WTC11 (cell line): ENCODE measurements around the gene SLC6A4. TPM values are rescaled to one million over a fixed set of nuclear protein-coding genes. Genes with fewer than 3 reads are reported as not detected.

ENCODE experiments used
- ATAC-seq: fragments of 200-7000 bp; cut with Tn5 transposase; 2 replicates; pipeline ENCODE4 v1.10.0; 2021; ENCODE audit warnings: mild to moderate bottlenecking, moderate library complexity
- CTCF ChIA-PET: fragments of 300-600 bp; sonication (Branson Sonifier 250); formaldehyde crosslinking; loops from one replicate; lab custom pipeline; 2021; ENCODE audit warnings: antibody characterized with exemption; lab: Charles Lee
- POLR2A ChIA-PET: fragments of 350-600 bp; sonication (Branson Sonifier 250); formaldehyde crosslinking; loops from one replicate; lab custom pipeline; 2021; ENCODE audit warnings: antibody characterized with exemption; lab: Charles Lee
- DNase-seq: peaks from one replicate; pipeline ENCODE4 v3.0.0; 2021; ENCODE audit warnings: low spot score
- H3K27ac Mint-ChIP-seq: 2 replicates; pipeline ENCODE4 v1.8.0; 2021; ENCODE audit warnings: mixed read lengths
- H3K27me3 Mint-ChIP-seq: 2 replicates; pipeline ENCODE4 v1.8.0; 2021; ENCODE audit warnings: low read depth, mild to moderate bottlenecking, moderate library complexity, mixed read lengths
- H3K36me3 Mint-ChIP-seq: 2 replicates; pipeline ENCODE4 v1.8.0; 2021; ENCODE audit warnings: mixed read lengths
- H3K4me1 Mint-ChIP-seq: 2 replicates; pipeline ENCODE4 v1.8.0; 2022; ENCODE audit warnings: mixed read lengths
- H3K4me3 Mint-ChIP-seq: 2 replicates; pipeline ENCODE4 v1.8.0; 2021; ENCODE audit warnings: mild to moderate bottlenecking, moderate library complexity, mixed read lengths
- H3K9me3 Mint-ChIP-seq: 2 replicates; pipeline ENCODE4 v1.8.0; 2021; ENCODE audit warnings: mixed read lengths
- ELF4 ChIP-seq: sonication (generic); formaldehyde crosslinking; IDR thresholded peaks from 2 replicates; pipeline ENCODE4 v1.8.1; 2022; ENCODE audit warnings: low read depth, mild to moderate bottlenecking, moderate library complexity, missing genetic modification reagents
- ESRRA ChIP-seq: sonication (generic); formaldehyde crosslinking; IDR thresholded peaks from 2 replicates; pipeline ENCODE4 v1.8.1; 2022; ENCODE audit warnings: mild to moderate bottlenecking, missing genetic modification reagents, borderline replicate concordance
- FOXJ3 ChIP-seq: sonication (generic); formaldehyde crosslinking; IDR thresholded peaks from 2 replicates; pipeline ENCODE4 v1.9.0; 2021; ENCODE audit warnings: missing genetic modification reagents, mild to moderate bottlenecking, borderline replicate concordance
- FOXP1 ChIP-seq: sonication (generic); formaldehyde crosslinking; IDR thresholded peaks from 2 replicates; pipeline ENCODE4 v1.8.0; 2022; ENCODE audit warnings: missing genetic modification reagents, mild to moderate bottlenecking, moderate library complexity, borderline replicate concordance
- MYBL2 ChIP-seq: sonication (generic); formaldehyde crosslinking; IDR thresholded peaks from 2 replicates; pipeline ENCODE4 v1.8.1; 2023; ENCODE audit warnings: mild to moderate bottlenecking, moderate library complexity, missing genetic modification reagents
- NFE2L1 ChIP-seq: sonication (generic); formaldehyde crosslinking; IDR thresholded peaks from 2 replicates; pipeline ENCODE4 v1.8.1; 2023; ENCODE audit warnings: missing genetic modification reagents
- TEAD4 ChIP-seq: sonication (generic); formaldehyde crosslinking; IDR thresholded peaks from 2 replicates; pipeline ENCODE4 v1.8.0; 2022; ENCODE audit warnings: mild to moderate bottlenecking, missing genetic modification reagents
- ZNF317 ChIP-seq: sonication (generic); formaldehyde crosslinking; IDR thresholded peaks from 2 replicates; pipeline ENCODE4 v1.8.1; 2023; ENCODE audit warnings: low read depth, mild to moderate bottlenecking, moderate library complexity, missing genetic modification reagents, borderline replicate concordance
- total RNA-seq: library from RNA; stranded (reverse); gene quantifications from 3 replicates; pipeline ENCODE4 v1.2.3, GENCODE V29; 2021
- TF ChIP-seq, protein P1 (sequence below): fragments of 250-450 bp; sonication (Bioruptor Pico); IDR thresholded peaks from 2 replicates; pipeline ENCODE4 v2.1.2; 2022; ENCODE audit warnings: mild to moderate bottlenecking, moderate library complexity
- TF ChIP-seq, protein P2 (sequence below): sonication (generic); formaldehyde crosslinking; conservative IDR thresholded peaks from 2 replicates; pipeline ENCODE4 v1.8.1; 2022; ENCODE audit warnings: mild to moderate bottlenecking, missing genetic modification reagents
- TF ChIP-seq, protein P3 (sequence below): fragments of 250-450 bp; sonication (Bioruptor Pico); IDR thresholded peaks from 2 replicates; pipeline ENCODE4 v1.9.0; 2021; ENCODE audit warnings: mild to moderate bottlenecking
- TF ChIP-seq, protein P4 (sequence below): sonication (generic); formaldehyde crosslinking; IDR thresholded peaks from 2 replicates; pipeline ENCODE4 v1.8.0; 2022; ENCODE audit warnings: mild to moderate bottlenecking, missing genetic modification reagents
- TF ChIP-seq, protein P5 (sequence below): sonication (generic); formaldehyde crosslinking; IDR thresholded peaks from 2 replicates; pipeline ENCODE4 v1.8.0; 2022; ENCODE audit warnings: missing genetic modification reagents

SLC6A4 gene
- total RNA-seq, 1 experiment from 2014 or later, result 0.13 TPM

DNA sequence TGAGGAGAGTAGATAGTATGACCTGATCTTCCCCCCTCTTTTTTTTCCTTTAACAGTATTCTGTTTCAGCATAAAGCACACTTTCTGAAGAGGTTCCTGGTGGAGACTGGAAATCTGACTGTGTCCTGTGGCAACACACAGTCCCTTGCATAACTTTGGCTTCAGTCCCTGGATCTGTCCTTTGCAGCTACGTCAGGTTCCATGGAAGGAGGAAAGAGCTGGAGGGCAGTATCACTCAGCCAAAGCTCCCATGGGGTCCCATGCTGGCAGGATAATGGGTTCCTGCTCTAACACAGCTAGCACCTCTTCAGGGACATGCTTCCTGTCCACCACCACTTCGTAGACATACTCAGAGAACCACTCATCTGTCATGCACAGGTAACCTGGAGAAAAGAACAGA, 13.3 kb upstream of the SLC6A4 start:
- Mint-ChIP-seq H3K27me3 (no peaks in the 10 kb centered on the region), H3K27ac (no peak overlapping the region), H3K36me3 (peaks cover 15% of the 10 kb centered on the region), H3K4me3 (no peak overlapping the region), H3K4me1 (no peaks in the 10 kb centered on the region), H3K9me3 (no peaks in the 10 kb centered on the region)
- ATAC-seq (no peak), DNase-seq (no peak)
- CTCF ChIA-PET, result interaction anchor here (0.9 kb wide), 1 partner anchor 153 kb away, joined by 3 read pairs; no protein-coding TSS in a partner anchor
- POLR2A ChIA-PET, result no interaction called here
- TF ChIP-seq ESRRA (CRISPR knock-in tag), result no peak
- TF ChIP-seq, protein P1, sequence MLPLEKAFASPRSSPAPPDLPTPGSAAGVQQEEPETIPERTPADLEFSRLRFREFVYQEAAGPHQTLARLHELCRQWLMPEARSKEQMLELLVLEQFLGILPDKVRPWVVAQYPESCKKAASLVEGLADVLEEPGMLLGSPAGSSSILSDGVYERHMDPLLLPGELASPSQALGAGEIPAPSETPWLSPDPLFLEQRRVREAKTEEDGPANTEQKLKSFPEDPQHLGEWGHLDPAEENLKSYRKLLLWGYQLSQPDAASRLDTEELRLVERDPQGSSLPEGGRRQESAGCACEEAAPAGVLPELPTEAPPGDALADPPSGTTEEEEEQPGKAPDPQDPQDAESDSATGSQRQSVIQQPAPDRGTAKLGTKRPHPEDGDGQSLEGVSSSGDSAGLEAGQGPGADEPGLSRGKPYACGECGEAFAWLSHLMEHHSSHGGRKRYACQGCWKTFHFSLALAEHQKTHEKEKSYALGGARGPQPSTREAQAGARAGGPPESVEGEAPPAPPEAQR (CRISPR knock-in tag), result no peak

DNA sequence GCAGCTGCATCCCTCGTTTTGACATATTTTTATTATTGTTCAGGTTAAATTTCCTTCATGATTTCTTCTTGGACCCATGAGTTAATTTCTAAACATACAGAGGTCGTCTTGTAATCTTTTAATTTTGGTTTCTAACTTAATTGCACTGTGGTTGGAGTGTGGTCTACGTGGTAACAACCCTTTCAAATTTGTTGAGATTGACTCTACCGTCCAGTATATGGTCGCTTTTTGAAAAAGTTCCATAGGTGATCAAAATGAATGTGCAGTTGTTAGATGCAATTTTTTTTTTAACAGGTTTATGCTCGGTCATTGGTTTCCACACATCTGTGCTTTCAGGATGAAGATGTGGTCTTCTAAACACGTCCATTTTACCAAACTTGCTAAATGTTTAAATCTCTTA, 11.0 kb upstream of the SLC6A4 start:
- Mint-ChIP-seq H3K9me3 (no peaks in the 10 kb centered on the region), H3K27me3 (no peaks in the 10 kb centered on the region), H3K36me3 (peaks cover 15% of the 10 kb centered on the region), H3K27ac (no peak overlapping the region), H3K4me1 (no peaks in the 10 kb centered on the region), H3K4me3 (no peak overlapping the region)
- DNase-seq (no peak), ATAC-seq (no peak)
- ChIA-PET CTCF (no interaction called here), POLR2A (no interaction called here)
- TF ChIP-seq, protein P2, sequence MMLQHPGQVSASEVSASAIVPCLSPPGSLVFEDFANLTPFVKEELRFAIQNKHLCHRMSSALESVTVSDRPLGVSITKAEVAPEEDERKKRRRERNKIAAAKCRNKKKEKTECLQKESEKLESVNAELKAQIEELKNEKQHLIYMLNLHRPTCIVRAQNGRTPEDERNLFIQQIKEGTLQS, result no peak

DNA sequence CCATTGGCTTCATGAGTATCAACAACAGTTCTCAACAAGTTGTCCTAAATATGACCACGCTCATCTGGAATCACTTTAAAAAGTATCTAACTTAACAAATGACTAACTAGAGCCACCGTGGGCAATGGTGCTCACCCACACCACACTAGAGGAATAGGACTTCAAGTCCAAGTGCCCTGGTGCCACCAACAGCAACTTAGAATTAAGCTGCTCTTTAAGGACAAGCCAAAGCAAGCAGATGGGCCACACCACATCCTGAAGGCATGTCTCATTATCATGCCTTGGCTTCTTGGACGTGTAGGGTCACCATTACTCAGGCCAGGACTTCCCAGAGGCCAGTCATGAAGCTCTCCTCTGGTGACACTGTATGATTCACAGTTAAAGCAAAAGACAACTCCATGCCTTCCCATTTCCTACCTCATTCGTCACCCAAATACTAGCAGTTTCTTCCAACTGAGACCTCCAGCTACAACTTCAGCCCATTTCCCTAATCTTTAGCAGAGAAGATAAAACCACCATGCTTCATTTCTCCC, 9.4 kb upstream of the SLC6A4 start:
- Mint-ChIP-seq H3K4me3 (no peak overlapping the region), H3K27me3 (peaks cover 5% of the 10 kb centered on the region), H3K9me3 (peaks cover 9% of the 10 kb centered on the region), H3K36me3 (peaks cover 16% of the 10 kb centered on the region), H3K4me1 (no peaks in the 10 kb centered on the region), H3K27ac (no peak overlapping the region)
- no peak for TF ChIP-seq TEAD4 (CRISPR knock-in tag)
- no peak for TF ChIP-seq MYBL2 (CRISPR knock-in tag)
- TF ChIP-seq, protein P3, sequence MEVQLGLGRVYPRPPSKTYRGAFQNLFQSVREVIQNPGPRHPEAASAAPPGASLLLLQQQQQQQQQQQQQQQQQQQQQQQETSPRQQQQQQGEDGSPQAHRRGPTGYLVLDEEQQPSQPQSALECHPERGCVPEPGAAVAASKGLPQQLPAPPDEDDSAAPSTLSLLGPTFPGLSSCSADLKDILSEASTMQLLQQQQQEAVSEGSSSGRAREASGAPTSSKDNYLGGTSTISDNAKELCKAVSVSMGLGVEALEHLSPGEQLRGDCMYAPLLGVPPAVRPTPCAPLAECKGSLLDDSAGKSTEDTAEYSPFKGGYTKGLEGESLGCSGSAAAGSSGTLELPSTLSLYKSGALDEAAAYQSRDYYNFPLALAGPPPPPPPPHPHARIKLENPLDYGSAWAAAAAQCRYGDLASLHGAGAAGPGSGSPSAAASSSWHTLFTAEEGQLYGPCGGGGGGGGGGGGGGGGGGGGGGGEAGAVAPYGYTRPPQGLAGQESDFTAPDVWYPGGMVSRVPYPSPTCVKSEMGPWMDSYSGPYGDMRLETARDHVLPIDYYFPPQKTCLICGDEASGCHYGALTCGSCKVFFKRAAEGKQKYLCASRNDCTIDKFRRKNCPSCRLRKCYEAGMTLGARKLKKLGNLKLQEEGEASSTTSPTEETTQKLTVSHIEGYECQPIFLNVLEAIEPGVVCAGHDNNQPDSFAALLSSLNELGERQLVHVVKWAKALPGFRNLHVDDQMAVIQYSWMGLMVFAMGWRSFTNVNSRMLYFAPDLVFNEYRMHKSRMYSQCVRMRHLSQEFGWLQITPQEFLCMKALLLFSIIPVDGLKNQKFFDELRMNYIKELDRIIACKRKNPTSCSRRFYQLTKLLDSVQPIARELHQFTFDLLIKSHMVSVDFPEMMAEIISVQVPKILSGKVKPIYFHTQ, result no peak
- no peak for TF ChIP-seq ZNF317 (CRISPR knock-in tag)
- TF ChIP-seq, protein P4, sequence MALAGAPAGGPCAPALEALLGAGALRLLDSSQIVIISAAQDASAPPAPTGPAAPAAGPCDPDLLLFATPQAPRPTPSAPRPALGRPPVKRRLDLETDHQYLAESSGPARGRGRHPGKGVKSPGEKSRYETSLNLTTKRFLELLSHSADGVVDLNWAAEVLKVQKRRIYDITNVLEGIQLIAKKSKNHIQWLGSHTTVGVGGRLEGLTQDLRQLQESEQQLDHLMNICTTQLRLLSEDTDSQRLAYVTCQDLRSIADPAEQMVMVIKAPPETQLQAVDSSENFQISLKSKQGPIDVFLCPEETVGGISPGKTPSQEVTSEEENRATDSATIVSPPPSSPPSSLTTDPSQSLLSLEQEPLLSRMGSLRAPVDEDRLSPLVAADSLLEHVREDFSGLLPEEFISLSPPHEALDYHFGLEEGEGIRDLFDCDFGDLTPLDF, result no peak
- TF ChIP-seq ELF4, result no peak
- no peak for TF ChIP-seq FOXJ3
- no peak for TF ChIP-seq ESRRA (CRISPR knock-in tag)
- TF ChIP-seq, protein P5, sequence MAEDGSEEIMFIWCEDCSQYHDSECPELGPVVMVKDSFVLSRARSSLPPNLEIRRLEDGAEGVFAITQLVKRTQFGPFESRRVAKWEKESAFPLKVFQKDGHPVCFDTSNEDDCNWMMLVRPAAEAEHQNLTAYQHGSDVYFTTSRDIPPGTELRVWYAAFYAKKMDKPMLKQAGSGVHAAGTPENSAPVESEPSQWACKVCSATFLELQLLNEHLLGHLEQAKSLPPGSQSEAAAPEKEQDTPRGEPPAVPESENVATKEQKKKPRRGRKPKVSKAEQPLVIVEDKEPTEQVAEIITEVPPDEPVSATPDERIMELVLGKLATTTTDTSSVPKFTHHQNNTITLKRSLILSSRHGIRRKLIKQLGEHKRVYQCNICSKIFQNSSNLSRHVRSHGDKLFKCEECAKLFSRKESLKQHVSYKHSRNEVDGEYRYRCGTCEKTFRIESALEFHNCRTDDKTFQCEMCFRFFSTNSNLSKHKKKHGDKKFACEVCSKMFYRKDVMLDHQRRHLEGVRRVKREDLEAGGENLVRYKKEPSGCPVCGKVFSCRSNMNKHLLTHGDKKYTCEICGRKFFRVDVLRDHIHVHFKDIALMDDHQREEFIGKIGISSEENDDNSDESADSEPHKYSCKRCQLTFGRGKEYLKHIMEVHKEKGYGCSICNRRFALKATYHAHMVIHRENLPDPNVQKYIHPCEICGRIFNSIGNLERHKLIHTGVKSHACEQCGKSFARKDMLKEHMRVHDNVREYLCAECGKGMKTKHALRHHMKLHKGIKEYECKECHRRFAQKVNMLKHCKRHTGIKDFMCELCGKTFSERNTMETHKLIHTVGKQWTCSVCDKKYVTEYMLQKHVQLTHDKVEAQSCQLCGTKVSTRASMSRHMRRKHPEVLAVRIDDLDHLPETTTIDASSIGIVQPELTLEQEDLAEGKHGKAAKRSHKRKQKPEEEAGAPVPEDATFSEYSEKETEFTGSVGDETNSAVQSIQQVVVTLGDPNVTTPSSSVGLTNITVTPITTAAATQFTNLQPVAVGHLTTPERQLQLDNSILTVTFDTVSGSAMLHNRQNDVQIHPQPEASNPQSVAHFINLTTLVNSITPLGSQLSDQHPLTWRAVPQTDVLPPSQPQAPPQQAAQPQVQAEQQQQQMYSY, result no peak
- no peak for TF ChIP-seq NFE2L1
- no peak for TF ChIP-seq FOXP1 (CRISPR knock-in tag)
- ATAC-seq, result no peak
- no peak for DNase-seq
- POLR2A ChIA-PET, result no interaction called here
- CTCF ChIA-PET, result interaction anchor here (1.5 kb wide), 1 partner anchor 41 kb away, joined by 6 read pairs; no protein-coding TSS in a partner anchor
